HG02642 (cell line): ENCODE measurements around the gene GARIN5B.
"Not testable (repeated sequence)": the region's sequence is repeated elsewhere in the genome, so short reads cannot be mapped to it uniquely, and the experiment has no call there.

Experiments used
- ATAC-seq: cut with Tn5 transposase; IDR thresholded peaks from one replicate; pipeline ENCODE4 v1.9.1; 2021; ENCODE audit warnings: mild to moderate bottlenecking; ENCODE audit not compliant: unreplicated experiment, poor library complexity

The GARIN5B gene

DNA sequence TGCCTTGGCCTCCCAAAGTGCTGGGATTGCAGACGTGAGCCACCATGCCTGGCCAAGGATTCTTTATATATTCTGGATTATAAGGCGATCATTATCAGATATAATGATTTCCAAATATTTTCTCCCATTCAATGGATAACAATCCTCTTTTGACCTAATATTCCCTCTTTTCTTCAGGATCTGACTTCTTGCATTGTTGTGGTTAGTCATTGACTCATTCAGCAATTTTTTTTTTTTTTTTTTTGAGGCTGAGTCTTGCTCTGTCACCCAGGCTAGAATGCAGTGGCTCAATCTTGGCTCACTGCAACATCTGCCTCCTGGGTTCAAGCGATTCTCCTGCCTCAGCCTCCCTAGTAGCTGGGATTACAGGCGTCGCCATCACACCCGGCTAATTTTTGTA, 33.3 kb downstream of the GARIN5B start:
- not testable (repeated sequence) for ATAC-seq

DNA sequence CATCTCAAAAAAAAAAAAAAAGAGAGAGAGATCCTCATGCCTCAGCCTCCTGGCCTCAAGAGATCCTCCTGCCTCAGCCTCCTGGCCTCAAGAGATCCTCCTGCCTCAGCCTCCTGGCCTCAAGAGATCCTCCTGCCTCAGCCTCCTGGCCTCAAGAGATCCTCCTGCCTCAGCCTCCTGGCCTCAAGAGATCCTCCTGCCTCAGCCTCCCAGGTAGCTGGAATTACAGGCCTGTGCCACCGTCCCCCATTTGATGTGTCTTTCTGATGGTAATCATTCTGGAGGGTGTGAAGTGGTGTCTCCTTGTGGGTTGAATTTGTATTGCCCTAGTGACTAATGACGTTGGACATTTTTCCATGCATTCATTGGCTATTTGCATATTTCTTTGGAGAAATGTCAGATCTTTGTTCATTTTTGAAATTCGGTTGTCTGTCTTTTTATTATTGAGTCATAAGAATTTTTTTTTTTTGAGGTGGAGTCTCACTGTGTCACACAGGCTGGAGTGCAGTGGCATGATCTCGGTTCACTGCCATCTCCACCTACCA, 34.2 kb downstream of the GARIN5B start:
- not testable (repeated sequence) for ATAC-seq

DNA sequence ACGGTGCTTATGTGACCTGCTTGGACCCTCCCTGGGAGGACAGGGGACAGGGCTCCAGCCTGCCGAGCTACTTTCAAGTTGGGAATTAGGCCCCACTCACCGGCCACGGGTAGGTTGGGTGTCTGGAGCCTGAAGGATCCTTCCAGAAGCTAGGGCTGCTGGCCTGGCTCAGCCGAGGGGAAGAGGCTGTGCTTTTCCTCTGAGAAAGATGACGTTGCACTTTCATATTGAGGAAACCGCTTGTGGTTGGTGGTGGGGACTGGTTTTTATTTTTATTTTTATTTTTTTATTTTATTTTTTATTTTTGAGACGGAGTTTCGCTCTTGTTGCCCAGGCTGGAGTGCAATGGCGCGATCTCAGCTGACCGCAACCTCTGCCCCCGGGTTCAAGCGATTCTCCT, 37.9 kb downstream of the GARIN5B start, which contains the start of gene TMEM150B:
TMEM150B (minus strand) TSS at position 170 of the 400 bp plus-strand sequence. CDS start 4,305 bp downstream, outside the sequence.
- no peak for ATAC-seq

DNA sequence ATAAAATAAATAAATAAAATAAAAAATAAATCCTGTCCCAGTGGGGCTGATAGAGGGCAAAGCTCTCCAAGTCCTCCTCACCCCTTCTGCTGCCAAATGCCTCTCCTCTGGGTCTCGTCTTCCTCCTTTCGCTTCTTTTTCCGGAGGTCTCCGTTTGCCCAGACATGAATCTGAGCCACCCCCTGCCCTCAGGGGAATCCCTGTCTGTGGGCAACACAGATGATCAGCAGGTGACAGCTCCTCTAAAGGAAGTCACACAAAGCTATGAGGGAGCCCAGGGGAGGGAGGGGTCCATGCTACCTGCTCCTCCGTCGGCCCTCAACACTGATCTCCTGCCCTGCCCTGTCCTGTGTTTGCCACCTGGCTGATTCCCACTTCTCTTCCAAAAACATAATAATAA, 38.4 kb downstream of the GARIN5B start:
- ATAC-seq: no peak

DNA sequence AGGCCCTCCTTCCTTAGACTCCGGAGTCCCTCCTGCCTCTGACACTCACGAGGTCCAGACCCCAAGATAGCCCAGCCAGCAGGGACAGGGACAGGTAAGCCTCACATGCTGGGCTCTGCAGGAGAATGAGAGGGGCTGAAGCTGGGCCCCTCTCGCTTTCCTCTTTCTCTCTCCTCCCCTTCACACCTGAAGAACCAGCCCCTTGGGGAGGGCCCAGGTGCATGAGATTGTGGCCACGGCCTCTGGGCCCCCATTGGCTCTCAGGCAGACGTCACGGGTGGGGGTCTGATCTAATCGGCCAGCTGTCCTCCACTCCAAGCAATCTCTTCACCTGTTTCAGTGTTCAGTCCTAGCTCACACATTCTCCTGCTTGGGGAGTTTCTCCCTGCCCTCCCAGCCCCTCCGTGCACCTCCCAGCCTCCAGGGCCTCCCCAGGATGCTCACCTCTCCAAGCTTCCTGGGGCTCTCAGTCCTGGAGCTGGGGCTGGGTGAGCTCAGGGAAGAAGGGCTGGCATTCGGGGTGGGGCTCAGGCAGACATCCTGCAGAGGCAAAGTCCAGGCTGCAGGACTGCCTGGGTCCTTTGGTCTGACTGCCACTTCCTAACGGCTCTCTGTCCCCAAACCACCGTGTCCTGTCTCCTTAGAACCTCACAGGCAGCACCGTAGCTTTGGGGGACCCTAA, 40.7 kb downstream of the GARIN5B start:
- ATAC-seq: no peak

DNA sequence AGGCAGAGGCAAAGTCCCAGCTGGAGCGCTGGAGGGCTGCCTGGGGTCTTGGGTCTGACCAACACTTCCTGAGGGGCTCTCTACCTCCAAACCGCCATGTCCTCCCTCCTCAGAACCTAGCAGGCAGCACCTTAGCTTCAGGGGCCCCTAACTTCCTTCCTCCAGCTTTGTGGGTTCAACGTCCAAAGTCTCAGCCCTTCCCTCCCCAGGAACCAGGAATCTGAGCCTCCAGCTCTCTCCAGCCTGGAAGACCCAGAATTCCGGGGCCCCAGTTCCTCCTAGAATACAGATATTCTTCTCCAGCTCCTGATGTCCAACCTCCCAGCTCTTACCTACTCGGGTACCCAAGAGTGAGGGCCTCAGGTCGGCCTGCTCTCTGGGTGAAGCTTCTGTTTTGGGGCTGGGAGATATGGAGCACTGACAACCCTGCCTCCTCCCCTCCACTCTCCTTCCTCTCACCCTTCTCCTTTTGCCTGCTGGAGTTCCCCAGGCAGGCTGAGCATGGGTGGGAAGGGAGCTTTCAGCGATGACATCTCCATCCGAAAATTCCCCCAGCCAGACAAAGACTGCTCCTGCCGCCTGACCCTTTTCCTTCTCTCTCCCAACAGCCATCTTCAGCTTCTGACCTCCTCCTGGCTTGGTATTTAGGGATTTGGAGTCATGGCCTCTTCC, 41.5 kb downstream of the GARIN5B start:
- ATAC-seq: no peak

DNA sequence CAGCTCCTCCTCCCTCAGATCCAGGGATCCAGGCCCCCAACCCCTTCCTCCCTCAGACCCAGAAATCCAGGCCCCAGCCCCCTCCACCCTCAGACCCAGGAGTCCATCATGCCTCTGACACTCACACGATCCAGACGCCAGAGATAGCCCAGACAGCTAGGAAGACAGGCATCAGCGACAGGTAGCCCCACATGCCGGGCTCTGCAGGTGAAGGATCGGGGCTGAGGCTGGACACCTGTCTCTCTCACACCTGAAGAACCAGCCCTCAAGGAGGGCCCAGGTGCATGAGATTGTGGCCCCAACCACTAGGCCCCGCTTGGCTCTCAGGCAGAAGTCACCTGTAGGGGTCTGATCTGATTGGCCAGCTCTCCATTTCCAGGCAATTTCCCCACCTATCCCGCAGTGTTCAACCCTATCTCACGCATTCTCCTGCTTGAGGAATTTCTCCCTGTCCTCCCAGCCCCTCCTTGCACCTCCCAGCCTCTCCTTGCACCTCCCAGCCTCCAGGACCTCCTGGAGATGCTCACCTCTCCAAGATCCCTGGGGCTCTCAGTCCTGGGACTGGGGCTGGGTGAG, 42.1 kb downstream of the GARIN5B start:
- ATAC-seq: no peak

DNA sequence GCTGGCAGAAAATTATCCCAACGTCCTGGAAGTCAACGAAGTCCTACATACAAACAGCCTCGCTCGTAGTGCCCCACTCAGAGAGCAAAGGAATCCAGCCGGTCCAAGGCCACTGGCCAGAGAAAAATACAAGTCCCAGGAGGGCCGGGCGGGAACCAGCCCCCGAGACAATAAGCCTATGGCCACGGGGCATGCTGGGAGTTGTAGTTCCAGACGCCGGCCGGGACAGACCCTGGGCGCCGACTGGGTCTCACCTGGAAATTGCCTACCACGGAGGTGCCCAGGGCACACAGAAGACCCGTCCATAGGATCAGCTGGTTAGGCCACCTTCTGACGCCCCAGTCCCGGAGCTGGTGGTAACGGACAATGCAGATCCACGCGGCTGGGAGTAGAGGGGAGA, 43.3 kb downstream of the GARIN5B start:
- ATAC-seq: no peak

DNA sequence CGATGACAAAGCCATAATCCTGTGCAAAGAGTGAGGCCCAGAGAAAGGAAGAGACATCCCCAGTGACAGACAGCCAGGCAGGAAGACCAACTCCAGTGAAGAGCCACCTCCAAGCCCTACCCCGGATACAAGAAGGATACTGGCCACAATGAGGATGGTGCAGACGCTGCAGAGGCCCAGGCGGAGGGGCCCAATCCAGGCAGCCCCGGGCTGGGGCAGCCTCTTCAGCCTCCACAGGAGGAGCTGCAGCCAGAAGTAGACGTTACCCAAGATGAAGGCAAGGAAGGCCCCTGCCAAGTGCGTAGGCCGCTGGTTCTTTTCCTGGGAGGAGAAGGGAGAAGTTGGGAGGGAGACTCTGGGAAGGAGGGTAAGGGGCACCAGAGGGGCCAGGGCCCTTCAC, 46.4 kb downstream of the GARIN5B start:
- ATAC-seq: no peak

DNA sequence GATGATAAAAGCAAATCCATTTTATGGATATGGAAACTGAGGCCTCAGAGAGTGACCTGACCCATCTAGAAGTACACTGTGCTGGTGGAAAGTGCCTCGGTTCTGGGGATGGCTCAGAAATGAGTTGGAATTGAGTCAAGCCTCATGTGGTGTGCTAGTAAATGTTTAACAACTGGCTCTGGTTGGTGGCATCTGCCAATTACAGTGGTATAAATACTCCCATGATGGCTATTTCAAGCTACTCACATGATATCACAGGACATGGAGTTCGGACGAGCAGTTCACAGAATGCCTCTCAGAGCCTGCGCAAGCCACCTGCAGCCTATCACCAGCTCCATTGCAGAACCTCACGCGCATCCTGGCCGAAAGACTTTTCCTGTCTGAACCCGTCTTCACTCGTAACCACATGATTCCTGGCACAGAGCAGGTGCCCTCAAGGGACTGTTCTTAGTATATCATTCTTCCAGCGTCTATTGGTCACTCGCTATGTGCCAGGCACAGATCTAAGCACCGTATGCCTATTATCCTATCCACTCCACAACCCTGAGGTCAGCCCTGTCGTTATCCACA, 47.0 kb downstream of the GARIN5B start:
- no peak for ATAC-seq

DNA sequence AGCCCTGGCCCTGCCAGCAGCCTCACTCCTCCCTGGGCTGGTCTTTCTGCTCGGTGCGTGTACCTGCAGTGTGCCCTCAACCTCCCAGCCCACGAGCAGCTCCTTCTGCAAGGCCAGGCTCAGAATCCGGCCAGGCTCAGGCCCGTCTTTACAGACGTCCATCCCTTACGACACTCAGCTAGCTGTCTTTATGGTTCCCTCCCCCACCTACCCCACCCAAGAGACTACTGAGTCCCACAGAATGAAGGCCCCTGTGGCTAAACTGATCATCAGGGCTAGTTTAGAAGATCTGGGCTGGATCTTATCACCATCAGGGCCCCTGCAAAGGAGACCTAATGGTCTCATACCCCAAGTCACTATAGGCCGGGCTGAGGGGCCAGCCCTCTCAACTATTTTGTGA, 48.7 kb downstream of the GARIN5B start:
- ATAC-seq: no peak

DNA sequence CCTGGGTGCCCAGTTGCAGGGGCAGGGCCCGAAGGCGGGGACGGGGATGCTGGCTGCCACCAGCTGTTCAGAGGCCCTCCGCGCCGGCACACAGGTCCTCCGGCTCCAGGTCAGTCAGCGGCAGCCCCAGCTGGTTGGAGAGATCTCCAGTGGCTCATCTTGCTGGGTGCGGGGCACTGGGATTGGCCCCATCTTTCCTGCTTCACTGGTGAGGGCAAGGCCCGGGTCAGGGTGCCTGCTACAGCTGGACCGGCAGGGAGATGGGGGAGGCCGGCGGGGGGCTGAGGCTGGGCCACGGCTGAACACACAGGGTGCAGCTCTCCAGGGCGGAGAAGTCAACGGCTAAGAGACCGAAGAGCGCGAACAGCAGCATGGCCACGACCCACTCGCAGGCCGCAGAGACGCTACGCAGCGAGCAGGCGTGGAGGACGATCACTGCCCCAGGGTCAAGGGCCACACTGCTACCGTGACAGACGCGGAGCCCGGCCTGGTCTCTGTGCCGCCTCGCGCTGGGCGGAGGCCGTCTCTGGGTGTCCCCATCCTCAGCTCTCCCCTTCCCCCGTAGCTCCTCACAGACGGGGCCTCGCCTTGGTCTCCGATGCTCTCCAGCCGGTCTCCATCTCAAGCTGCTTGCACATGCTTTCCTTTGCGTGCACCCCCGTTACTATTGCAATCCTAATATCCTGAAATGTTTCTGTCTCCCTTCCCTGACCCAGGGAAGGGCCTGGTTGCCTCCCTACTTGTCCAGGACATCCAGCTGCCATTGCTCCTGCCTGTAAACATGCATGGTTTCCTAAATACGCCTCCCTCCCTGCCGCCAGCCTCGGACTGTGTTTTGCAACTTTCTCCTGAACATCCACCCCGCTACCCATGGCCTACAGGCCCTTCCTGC, 50.2 kb downstream of the GARIN5B start:
- ATAC-seq: no peak

DNA sequence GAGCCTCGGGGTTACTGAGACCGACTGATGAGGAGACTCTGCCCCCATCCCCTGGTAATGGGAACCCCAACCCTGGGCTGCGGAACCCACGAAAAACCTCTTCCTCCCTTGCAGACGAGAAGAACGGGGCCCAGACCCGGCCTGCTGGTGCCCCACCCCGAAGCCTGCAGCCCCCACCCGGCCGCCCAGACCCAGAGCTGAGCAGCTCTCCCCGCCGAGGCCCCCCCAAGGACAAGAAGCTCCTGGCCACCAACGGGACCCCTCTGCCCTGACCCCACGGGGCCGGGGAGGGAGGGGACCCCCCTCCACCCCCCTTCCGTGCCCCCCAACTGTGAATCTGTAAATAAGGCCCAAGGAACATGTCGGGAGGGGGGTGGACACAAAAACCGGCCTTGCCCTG, 51.3 kb downstream of the GARIN5B start:
- ATAC-seq: no peak

DNA sequence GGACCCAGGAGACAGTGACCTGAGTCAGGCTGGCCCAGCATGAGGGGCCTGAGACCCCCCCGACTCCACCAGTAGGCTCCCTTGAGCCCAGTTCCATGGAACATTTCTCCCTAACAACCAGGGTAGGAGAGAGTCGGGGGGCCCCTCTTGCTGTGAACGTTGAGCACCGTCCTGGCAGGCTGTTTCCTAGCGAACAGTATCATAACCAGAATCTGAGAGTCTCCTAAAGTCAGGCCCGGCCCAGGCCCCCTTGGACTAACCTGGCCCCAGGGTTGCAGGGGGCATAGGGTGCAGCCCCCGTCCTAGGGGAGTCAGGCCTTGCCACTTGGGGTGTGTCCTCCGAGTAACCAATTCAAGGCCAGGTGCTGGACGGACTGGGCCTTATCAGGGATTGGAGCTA, 51.7 kb downstream of the GARIN5B start:
- no peak for ATAC-seq

DNA sequence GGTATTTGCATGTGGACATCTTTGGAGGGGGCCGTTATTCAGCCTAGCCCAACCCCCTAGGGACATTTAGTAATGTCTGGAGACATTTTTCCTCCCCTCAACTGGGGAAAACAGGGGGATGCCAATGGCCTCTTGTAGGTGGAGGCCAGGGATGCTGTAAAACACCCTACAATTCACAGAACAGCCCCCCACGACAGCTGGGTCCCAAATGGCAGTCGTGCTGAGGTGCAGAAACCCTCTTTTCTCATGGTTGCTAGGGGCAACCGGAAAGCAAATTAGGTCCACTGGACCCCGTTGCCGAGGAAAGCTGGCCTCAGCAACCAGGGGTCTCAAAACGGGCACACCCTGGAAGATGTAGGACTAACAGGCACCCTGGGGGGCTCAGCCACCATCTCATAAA, 52.6 kb downstream of the GARIN5B start:
- ATAC-seq: no peak

DNA sequence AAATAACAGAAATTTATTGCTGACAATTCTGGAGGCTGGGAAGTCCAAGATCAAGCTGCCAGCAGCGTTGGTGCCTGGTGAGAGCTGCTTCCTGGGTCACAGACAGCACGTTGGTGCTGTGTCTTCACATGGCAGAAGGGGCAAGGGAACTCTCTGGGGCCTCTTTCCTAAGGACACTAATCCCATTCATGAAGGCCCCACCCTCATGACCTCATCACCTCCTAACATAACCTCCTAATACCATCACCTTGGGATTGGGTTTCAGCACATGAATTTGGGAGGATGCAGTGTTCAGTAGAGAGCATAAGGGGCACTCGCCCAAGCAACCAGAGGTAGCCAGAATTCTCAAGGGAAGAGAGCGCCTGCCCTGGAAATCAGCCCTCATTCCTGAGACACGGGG, 53.6 kb downstream of the GARIN5B start:
- ATAC-seq: no peak

DNA sequence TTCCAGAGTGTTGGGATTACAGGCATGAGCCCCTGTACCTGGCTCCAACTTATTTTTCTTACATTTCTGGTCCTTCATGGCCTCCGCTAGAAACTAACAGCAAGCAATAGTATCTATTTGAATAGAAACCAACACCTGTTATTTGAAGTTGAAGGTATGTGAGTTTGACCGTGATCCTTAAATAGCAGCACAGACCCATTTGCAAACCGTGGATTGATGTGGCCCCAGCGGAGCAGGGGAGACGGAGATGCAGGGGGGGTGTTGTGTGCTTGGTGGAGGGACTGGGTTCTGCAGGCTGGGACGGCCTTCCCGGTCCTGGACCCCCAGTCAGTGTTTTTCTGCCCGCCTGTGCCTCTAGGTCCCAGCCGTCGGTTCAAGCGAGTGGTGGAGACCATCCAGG, 54.8 kb downstream of the GARIN5B start:
- no peak for ATAC-seq

DNA sequence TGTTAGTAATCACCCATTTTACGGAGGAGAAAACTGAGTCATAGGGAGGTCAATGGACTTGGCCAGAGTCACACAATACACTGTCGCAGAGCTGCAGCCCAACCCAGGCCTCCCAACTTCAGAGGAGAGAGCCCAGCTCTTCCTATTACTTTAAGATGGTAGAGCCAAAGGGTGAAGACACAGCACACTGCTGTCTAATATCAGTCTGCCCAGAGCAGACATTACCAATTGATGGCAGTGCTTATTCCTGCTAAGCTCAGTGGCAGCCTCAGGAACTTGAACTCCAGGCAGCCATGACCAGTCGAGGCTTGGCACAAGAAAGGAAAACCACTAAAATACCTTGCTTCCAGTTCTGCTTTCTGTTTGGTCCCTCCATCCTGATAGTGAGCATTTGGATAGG, 56.3 kb downstream of the GARIN5B start:
- ATAC-seq: no peak

DNA sequence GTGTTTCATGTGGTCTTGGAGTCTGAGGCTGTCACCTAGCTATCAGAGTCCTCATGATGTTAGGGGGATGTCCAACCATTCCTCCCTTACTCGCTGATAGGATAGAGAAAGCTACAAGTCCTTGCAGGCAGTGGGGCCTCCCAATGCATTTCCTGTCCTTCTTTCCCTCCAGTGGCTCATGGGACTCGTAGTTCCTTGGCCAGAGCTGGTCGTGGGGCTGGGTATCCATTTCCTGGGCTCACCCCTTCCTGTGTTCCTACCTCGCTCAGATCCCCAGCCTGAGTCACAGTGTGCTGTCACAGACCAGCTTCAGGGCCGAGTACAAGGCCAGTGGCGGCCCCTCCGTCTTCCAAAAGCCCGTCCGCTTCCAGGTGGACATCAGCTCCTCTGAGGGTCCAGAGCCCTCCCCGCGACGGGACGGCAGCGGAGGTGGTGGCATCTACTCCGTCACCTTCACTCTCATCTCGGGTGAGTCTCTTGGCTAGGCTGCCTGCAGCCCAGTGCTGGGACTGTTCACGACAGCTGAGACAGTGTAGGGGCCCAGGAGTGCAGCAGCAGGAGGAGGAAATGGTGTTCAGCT, 57.0 kb downstream of the GARIN5B start:
- ATAC-seq: no peak

DNA sequence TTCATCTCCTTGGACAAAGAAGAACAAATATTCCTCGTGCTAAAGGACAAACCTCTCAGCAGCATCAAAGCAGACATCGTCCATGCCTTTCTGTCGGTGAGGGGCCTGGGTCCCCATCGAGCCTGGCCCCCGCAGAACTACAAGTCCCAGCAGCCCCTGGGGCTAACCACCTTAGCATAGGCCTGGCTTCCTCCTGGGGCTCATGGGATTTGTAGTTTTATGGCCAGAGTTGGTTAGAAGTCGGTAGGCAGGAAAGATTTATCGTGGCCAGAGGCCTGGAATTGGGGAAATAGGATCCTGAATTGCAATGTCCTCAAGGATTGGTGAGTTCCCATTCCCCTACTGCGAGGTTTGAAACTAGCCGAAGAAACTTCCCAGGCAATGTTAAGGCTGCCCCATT, 57.6 kb downstream of the GARIN5B start:
- ATAC-seq: no peak
